ENCODE data around the gene ATRIP. TPM values are rescaled to one million over a fixed set of nuclear protein-coding genes. Genes with fewer than 3 reads are reported as not detected.
A peak's percentile ranks its signal among the peaks of the same experiment; 100 is the strongest.

Gene ATRIP
- polyA plus RNA-seq, 3 donors: 1.8 to 4.7 (median 2.8) TPM

- Histone ChIP-seq H3K27me3 (ENCODE audit: control insufficient read depth in 2 of 2, insufficient read depth in 2 of 2, low read length in 2 of 2) (peaks cover 3 to 27% of the 10 kb centered on the region in 2 donors), H3K27ac (ENCODE audit: low read depth in 1 of 2, low read length in 2 of 2) (no peak overlapping the region), H3K79me2 (ENCODE audit: insufficient read depth, low read length) (no peaks in the 10 kb centered on the region), H3K4me1 (ENCODE audit: control insufficient read depth in 1 of 2, insufficient read depth in 2 of 2, low read length in 2 of 2) (peaks cover 7 to 8% of the 10 kb centered on the region in 2 donors), H3K9ac (ENCODE audit: insufficient read depth, low read length, poor library complexity, severe bottlenecking) (no peak overlapping the region), H4K20me1 (ENCODE audit: insufficient read depth, low read length) (no peaks in the 10 kb centered on the region), H2AFZ (ENCODE audit: insufficient read depth, low read depth, low read length, poor library complexity, severe bottlenecking) (no peak overlapping the region), H3K4me3 (replicated peaks in 1 of 3; ENCODE audit: low read depth in 2 of 3, low read length in 3 of 3) (no peak overlapping the region), H3K36me3 (replicated peaks in 1 of 2; ENCODE audit: control insufficient read depth in 1 of 2, insufficient read depth in 2 of 2, low read length in 2 of 2) (peaks cover 0 to 2% of the 10 kb centered on the region in 2 donors), H3K4me2 (replicated peaks; ENCODE audit: extremely low read depth, low read length, poor library complexity, severe bottlenecking) (no peak overlapping the region), H3K9me3 (replicated peaks in 1 of 2; ENCODE audit: control insufficient read depth in 1 of 2, insufficient read depth in 1 of 2, low read length in 2 of 2) (no peaks in the 10 kb centered on the region)
- no peak for DNase-seq
- 97% methylated on average over 4 of the region's 8 CpGs for WGBS (ENCODE audit: insufficient coverage)
- Mint-ChIP-seq H3K9me3 (peaks cover 0 to 5% (median 0%) of the 10 kb centered on the region in 7 donors), H3K27ac (no peak overlapping the region), H3K4me1 (peaks cover 9% of the 10 kb centered on the region), H3K4me3 (peak overlapping the region in 1 of 2 donors; percentile 70), H3K36me3 (peaks cover 7 to 9% of the 10 kb centered on the region in 2 donors), H3K27me3 (ENCODE audit: low read depth in 3 of 3) (peaks cover 24 to 38% (median 26%) of the 10 kb centered on the region in 3 donors)
- TF ChIP-seq, protein P1, sequence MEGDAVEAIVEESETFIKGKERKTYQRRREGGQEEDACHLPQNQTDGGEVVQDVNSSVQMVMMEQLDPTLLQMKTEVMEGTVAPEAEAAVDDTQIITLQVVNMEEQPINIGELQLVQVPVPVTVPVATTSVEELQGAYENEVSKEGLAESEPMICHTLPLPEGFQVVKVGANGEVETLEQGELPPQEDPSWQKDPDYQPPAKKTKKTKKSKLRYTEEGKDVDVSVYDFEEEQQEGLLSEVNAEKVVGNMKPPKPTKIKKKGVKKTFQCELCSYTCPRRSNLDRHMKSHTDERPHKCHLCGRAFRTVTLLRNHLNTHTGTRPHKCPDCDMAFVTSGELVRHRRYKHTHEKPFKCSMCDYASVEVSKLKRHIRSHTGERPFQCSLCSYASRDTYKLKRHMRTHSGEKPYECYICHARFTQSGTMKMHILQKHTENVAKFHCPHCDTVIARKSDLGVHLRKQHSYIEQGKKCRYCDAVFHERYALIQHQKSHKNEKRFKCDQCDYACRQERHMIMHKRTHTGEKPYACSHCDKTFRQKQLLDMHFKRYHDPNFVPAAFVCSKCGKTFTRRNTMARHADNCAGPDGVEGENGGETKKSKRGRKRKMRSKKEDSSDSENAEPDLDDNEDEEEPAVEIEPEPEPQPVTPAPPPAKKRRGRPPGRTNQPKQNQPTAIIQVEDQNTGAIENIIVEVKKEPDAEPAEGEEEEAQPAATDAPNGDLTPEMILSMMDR (IDR thresholded peaks at IDR 0.05): no peak
- intact Hi-C loops (cut with micrococcal nuclease): no loop called here
Observed at GRCh38 chr3:48426944-48427629, 19.4 kb upstream of the ATRIP start.

- H3K4me2 ChIP-seq (replicated peaks; ENCODE audit: extremely low read depth, low read length, poor library complexity, severe bottlenecking): no peak overlapping the region
- peaks cover 7 to 8% of the 10 kb centered on the region in 2 donors for H3K4me1 ChIP-seq (ENCODE audit: control insufficient read depth in 1 of 2, insufficient read depth in 2 of 2, low read length in 2 of 2)
- DNase-seq: no peak
- H3K27ac ChIP-seq (ENCODE audit: low read depth in 1 of 2, low read length in 2 of 2): no peak overlapping the region
- Mint-ChIP-seq H3K27me3 (ENCODE audit: low read depth in 3 of 3) (peaks cover 24 to 38% (median 26%) of the 10 kb centered on the region in 3 donors), H3K9me3 (peaks cover 0 to 5% (median 0%) of the 10 kb centered on the region in 7 donors), H3K27ac (peak overlapping the region in 1 of 7 donors; percentile 64), H3K36me3 (peaks cover 7 to 14% of the 10 kb centered on the region in 2 donors), H3K4me1 (peaks cover 9% of the 10 kb centered on the region), H3K4me3 (peak overlapping the region in 1 of 2 donors; percentile 70)
- H2AFZ ChIP-seq (ENCODE audit: insufficient read depth, low read depth, low read length, poor library complexity, severe bottlenecking): no peak overlapping the region
- 98% methylated on average over 8 of the region's 9 CpGs for WGBS (ENCODE audit: insufficient coverage)
- peaks cover 5 to 7% of the 10 kb centered on the region in 2 donors for H3K36me3 ChIP-seq (replicated peaks in 1 of 2; ENCODE audit: control insufficient read depth in 1 of 2, insufficient read depth in 2 of 2, low read length in 2 of 2)
- no peaks in the 10 kb centered on the region for H3K79me2 ChIP-seq (ENCODE audit: insufficient read depth, low read length)
- H3K9ac ChIP-seq (ENCODE audit: insufficient read depth, low read length, poor library complexity, severe bottlenecking): no peak overlapping the region
- no peaks in the 10 kb centered on the region for H3K9me3 ChIP-seq (replicated peaks in 1 of 2; ENCODE audit: control insufficient read depth in 1 of 2, insufficient read depth in 1 of 2, low read length in 2 of 2)
- H4K20me1 ChIP-seq (ENCODE audit: insufficient read depth, low read length): no peaks in the 10 kb centered on the region
- intact Hi-C loops (cut with micrococcal nuclease): no loop called here
- peaks cover 3 to 27% of the 10 kb centered on the region in 2 donors for H3K27me3 ChIP-seq (ENCODE audit: control insufficient read depth in 2 of 2, insufficient read depth in 2 of 2, low read length in 2 of 2)
- no peak overlapping the region for H3K4me3 ChIP-seq (replicated peaks in 1 of 3; ENCODE audit: low read depth in 2 of 3, low read length in 3 of 3)
- TF ChIP-seq, protein P1 (IDR thresholded peaks at IDR 0.05): no peak
Observed at GRCh38 chr3:48427630-48427962, 18.9 kb upstream of the ATRIP start.
